HepG2 (cell line): ENCODE results near the gene CD300LF. TPM values are rescaled to one million over a fixed set of nuclear protein-coding genes. Genes with fewer than 3 reads are reported as not detected.

Experiments
- AHR ChIP-seq: IDR thresholded peaks from 2 replicates; pipeline ENCODE4 v1.6.1; 2018; ENCODE audit warnings: missing genetic modification reagents, missing compliant biosample characterization
- BRCA1 ChIP-seq: sonication (generic); formaldehyde crosslinking; IDR thresholded peaks from 2 replicates; pipeline ENCODE4 v1.4.0; 2020; ENCODE audit warnings: missing genetic modification reagents
- FLYWCH1 ChIP-seq: sonication (generic); formaldehyde crosslinking; IDR thresholded peaks from 2 replicates; pipeline ENCODE4 v1.8.1; 2023; ENCODE audit warnings: mild to moderate bottlenecking, missing genetic modification reagents
- GABPA ChIP-seq, 2 experiments: IDR thresholded peaks; 2 replicates each; pipeline ENCODE4 v1.6.1; 2011 to 2016; ENCODE audit warnings: low read depth in 2 of 2, low read length in 1 of 2, missing biosample characterization in 1 of 2, missing genetic modification characterization in 1 of 2
- ISX ChIP-seq: sonication (generic); formaldehyde crosslinking; conservative IDR thresholded peaks from 2 replicates; pipeline ENCODE4 v1.5.0; 2020; ENCODE audit warnings: missing genetic modification reagents
- LCORL ChIP-seq, 2 experiments: fragments of 450-650 bp in 1 of 2; sonication (generic) in 1 of 2; formaldehyde crosslinking in 1 of 2; IDR thresholded peaks; 2 replicates each; pipeline versions ENCODE4 v1.5.0 to v1.6.1; 2017 to 2020; ENCODE audit warnings: antibody characterized with exemption in 1 of 2, missing genetic modification reagents in 1 of 2
- RAD51 ChIP-seq: fragments of 450-650 bp; IDR thresholded peaks from 2 replicates; pipeline ENCODE4 v1.6.1; 2016; ENCODE audit warnings: borderline replicate concordance
- RFXANK ChIP-seq: IDR thresholded peaks from 2 replicates; pipeline ENCODE4 v1.6.1; 2016
- SP1 ChIP-seq, 2 experiments: fragments of 450-650 bp in 1 of 2; sonication (generic) in 1 of 2; formaldehyde crosslinking in 1 of 2; IDR thresholded peaks; 2 replicates each; pipeline versions ENCODE4 v1.4.0 to v1.6.1; 2016 to 2020; ENCODE audit warnings: missing genetic modification reagents in 1 of 2
- SP5 ChIP-seq: IDR thresholded peaks from 2 replicates; pipeline ENCODE4 v1.6.1; 2016; ENCODE audit warnings: low read depth, borderline replicate concordance
- ZFP36 ChIP-seq: fragments of 150-350 bp; IDR thresholded peaks from 2 replicates; pipeline ENCODE4 v1.6.1; 2018; ENCODE audit warnings: borderline replicate concordance, low read length, low read depth; ENCODE audit not compliant: partially characterized antibody
- ZNF782 ChIP-seq: sonication (generic); formaldehyde crosslinking; IDR thresholded peaks from 2 replicates; pipeline ENCODE4 v1.4.0; 2020; ENCODE audit warnings: missing genetic modification reagents, mild to moderate bottlenecking, borderline replicate concordance
- polyA plus RNA-seq, 8 experiments: library from polyadenylated mRNA; depleted of rRNA in 3 of 8; stranded (reverse) in 7 of 8; unstranded in 1 of 8; fragments of >200 nt; fragmentation: Illumina TruSeq in 4 of 8; extraction: Trizol in 4 of 8; gene quantifications; 2 replicates each; pipeline versions ENCODE4 v1.2.1 to v1.2.3, GENCODE V29; 2011 to 2016; ENCODE audit warnings: low read depth in 4 of 8, missing spikeins in 1 of 8, mixed read lengths in 1 of 8; ENCODE audit not compliant: insufficient read depth in 1 of 8
- total RNA-seq, 5 experiments: library from RNA; depleted of rRNA; stranded (reverse); fragments of >200 nt; fragmentation: Illumina TruSeq; extraction: Trizol; gene quantifications; 2 replicates each; pipeline ENCODE4 v1.2.3, GENCODE V29; 2016; ENCODE audit warnings: low read depth in 1 of 5
- TF ChIP-seq, protein P1 (sequence below): IDR thresholded peaks from 2 replicates; pipeline ENCODE4 v1.6.1; 2016
- TF ChIP-seq, protein P2 (sequence below): sonication (generic); formaldehyde crosslinking; IDR thresholded peaks from 2 replicates; pipeline ENCODE4 v1.4.0; 2020; ENCODE audit warnings: mild to moderate bottlenecking, missing genetic modification reagents, borderline replicate concordance
- TF ChIP-seq, protein P3 (sequence below): sonication (generic); formaldehyde crosslinking; IDR thresholded peaks from 2 replicates; pipeline ENCODE4 v1.5.0; 2020; ENCODE audit warnings: missing genetic modification reagents
- TF ChIP-seq, protein P4 (sequence below): sonication (generic); formaldehyde crosslinking; IDR thresholded peaks from 2 replicates; pipeline ENCODE4; 2020; ENCODE audit warnings: missing genetic modification reagents, mild to moderate bottlenecking, borderline replicate concordance
- TF ChIP-seq, protein P5 (sequence below): IDR thresholded peaks from 2 replicates; pipeline ENCODE4 v1.6.1; 2018; ENCODE audit warnings: missing genetic modification reagents, mild to moderate bottlenecking, missing compliant biosample characterization

CD300LF gene
- total and polyA plus RNA-seq, 2 of the 13 experiments (the other 11 are each of a cell fraction or from before 2014, with no cell fraction given), result not detected

DNA sequence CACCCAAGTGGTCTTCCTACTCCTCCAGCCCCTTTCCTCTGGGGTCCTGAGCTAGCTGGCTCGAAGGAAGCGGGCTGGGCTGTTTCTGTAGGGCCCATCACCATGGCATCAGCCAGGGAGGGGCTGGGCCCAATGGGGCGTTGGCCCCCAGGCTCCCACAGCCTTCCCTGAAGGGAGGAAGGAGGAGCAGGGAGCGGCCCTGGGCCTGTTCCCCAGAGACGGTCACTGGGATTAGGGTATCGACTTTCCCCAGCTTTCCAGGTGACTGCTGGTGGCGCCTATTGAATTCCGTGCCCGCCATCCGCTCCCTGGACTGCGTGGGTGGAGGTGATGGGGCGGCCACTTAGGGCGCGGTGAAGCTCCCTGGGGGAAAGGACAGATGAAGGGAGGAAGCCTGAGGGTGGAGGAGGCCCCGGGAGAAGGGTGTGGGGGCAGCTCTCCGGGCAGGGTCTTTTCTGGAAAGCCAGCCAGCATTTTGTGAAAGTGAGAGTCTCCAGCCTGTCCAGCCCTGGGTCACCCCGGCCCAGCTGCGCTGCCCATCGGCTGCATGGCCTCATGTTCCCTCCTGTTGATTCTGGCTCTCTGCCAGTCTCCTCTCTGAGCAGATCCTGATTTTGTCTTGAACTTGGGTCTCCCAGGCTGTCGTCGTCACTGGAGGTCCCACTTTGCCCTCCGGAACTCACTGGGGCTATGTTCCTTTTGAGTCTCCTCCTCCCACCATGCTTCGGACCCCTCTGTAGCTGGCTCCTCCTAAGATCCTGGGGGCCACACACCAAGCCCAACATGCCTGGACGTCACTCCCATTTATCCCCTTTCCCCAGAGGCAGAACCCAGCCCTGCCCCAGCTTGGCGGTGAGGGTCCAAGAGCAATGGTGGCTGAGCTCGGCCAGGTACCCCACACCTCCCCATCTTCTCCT is 45.5 kb upstream of the CD300LF start (continued):
- TF ChIP-seq, protein P1, sequence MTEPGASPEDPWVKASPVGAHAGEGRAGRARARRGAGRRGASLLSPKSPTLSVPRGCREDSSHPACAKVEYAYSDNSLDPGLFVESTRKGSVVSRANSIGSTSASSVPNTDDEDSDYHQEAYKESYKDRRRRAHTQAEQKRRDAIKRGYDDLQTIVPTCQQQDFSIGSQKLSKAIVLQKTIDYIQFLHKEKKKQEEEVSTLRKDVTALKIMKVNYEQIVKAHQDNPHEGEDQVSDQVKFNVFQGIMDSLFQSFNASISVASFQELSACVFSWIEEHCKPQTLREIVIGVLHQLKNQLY, result no peak
- TF ChIP-seq, protein P2, sequence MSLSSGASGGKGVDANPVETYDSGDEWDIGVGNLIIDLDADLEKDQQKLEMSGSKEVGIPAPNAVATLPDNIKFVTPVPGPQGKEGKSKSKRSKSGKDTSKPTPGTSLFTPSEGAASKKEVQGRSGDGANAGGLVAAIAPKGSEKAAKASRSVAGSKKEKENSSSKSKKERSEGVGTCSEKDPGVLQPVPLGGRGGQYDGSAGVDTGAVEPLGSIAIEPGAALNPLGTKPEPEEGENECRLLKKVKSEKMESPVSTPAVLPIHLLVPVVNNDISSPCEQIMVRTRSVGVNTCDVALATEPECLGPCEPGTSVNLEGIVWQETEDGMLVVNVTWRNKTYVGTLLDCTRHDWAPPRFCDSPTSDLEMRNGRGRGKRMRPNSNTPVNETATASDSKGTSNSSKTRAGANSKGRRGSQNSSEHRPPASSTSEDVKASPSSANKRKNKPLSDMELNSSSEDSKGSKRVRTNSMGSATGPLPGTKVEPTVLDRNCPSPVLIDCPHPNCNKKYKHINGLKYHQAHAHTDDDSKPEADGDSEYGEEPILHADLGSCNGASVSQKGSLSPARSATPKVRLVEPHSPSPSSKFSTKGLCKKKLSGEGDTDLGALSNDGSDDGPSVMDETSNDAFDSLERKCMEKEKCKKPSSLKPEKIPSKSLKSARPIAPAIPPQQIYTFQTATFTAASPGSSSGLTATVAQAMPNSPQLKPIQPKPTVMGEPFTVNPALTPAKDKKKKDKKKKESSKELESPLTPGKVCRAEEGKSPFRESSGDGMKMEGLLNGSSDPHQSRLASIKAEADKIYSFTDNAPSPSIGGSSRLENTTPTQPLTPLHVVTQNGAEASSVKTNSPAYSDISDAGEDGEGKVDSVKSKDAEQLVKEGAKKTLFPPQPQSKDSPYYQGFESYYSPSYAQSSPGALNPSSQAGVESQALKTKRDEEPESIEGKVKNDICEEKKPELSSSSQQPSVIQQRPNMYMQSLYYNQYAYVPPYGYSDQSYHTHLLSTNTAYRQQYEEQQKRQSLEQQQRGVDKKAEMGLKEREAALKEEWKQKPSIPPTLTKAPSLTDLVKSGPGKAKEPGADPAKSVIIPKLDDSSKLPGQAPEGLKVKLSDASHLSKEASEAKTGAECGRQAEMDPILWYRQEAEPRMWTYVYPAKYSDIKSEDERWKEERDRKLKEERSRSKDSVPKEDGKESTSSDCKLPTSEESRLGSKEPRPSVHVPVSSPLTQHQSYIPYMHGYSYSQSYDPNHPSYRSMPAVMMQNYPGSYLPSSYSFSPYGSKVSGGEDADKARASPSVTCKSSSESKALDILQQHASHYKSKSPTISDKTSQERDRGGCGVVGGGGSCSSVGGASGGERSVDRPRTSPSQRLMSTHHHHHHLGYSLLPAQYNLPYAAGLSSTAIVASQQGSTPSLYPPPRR (CRISPR knock-in tag), result no peak
- TF ChIP-seq SP5 (CRISPR knock-in tag) (no peak), RAD51 (no peak), ZNF782 (CRISPR knock-in tag) (no peak), BRCA1 (CRISPR knock-in tag) (no peak), RFXANK (no peak), AHR (CRISPR knock-in tag) (no peak), GABPA (IDR thresholded peaks at IDR 0.05; ENCODE audit: low read depth, low read length) (no peak), GABPA (CRISPR knock-in tag; IDR thresholded peaks at IDR 0.05; ENCODE audit: low read depth) (no peak), FLYWCH1 (CRISPR knock-in tag) (no peak), ISX (CRISPR knock-in tag) (no peak), SP1 (IDR thresholded peaks at IDR 0.05) (no peak), SP1 (CRISPR knock-in tag; IDR thresholded peaks at IDR 0.05) (no peak), LCORL (IDR thresholded peaks at IDR 0.05) (no peak), LCORL (CRISPR knock-in tag; IDR thresholded peaks at IDR 0.05) (no peak), ZFP36 (no peak)
- TF ChIP-seq, protein P3, sequence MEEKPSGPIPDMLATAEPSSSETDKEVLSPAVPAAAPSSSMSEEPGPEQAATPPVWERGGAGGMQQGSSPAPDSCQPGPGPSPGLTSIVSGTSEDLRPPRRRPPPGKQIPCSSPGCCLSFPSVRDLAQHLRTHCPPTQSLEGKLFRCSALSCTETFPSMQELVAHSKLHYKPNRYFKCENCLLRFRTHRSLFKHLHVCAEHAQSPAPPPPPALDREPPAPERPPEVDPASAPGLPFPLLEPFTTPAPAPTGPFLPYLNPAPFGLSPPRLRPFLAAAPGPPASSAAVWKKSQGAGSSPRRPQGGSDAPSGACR (CRISPR knock-in tag), result no peak
- TF ChIP-seq, protein P4, sequence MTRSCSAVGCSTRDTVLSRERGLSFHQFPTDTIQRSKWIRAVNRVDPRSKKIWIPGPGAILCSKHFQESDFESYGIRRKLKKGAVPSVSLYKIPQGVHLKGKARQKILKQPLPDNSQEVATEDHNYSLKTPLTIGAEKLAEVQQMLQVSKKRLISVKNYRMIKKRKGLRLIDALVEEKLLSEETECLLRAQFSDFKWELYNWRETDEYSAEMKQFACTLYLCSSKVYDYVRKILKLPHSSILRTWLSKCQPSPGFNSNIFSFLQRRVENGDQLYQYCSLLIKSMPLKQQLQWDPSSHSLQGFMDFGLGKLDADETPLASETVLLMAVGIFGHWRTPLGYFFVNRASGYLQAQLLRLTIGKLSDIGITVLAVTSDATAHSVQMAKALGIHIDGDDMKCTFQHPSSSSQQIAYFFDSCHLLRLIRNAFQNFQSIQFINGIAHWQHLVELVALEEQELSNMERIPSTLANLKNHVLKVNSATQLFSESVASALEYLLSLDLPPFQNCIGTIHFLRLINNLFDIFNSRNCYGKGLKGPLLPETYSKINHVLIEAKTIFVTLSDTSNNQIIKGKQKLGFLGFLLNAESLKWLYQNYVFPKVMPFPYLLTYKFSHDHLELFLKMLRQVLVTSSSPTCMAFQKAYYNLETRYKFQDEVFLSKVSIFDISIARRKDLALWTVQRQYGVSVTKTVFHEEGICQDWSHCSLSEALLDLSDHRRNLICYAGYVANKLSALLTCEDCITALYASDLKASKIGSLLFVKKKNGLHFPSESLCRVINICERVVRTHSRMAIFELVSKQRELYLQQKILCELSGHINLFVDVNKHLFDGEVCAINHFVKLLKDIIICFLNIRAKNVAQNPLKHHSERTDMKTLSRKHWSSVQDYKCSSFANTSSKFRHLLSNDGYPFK, result no peak
- TF ChIP-seq, protein P5, sequence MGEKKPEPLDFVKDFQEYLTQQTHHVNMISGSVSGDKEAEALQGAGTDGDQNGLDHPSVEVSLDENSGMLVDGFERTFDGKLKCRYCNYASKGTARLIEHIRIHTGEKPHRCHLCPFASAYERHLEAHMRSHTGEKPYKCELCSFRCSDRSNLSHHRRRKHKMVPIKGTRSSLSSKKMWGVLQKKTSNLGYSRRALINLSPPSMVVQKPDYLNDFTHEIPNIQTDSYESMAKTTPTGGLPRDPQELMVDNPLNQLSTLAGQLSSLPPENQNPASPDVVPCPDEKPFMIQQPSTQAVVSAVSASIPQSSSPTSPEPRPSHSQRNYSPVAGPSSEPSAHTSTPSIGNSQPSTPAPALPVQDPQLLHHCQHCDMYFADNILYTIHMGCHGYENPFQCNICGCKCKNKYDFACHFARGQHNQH (CRISPR knock-in tag), result no peak
